Keratinocyte (primary cell): Measurements from ENCODE around the gene TREH.

ENCODE experiments used
- CTCF ChIP-seq, 3 experiments: IDR thresholded peaks in 1 of 3; conservative IDR thresholded peaks in 1 of 3; optimal IDR thresholded peaks in 1 of 3; 2 replicates in 2 of 3; 3 replicates in 1 of 3; pipeline versions ENCODE3 to v1.5.1; 2011; ENCODE audit warnings: low read length in 3 of 3, mild to moderate bottlenecking in 3 of 3, moderate library complexity in 2 of 3, control low read depth in 1 of 3, inconsistent platforms in 1 of 3; ENCODE audit not compliant: insufficient read depth in 2 of 3; ENCODE audit errors: extremely low read depth in 1 of 3
- EZH2 ChIP-seq: IDR thresholded peaks from one replicate; pipeline ENCODE4 v1.6.1; 2012; ENCODE audit warnings: inconsistent platforms, mild to moderate bottlenecking, low read length, moderate library complexity

GRCh38 chr11:118628861-118629549 lies 50.4 kb downstream of the TREH start:
- no peak for TF ChIP-seq CTCF (optimal IDR thresholded peaks at IDR 0.05 in 1 of 3, IDR thresholded peaks at IDR 0.05 in 1 of 3, conservative IDR thresholded peaks at IDR 0.05 in 1 of 3; ENCODE audit: extremely low read depth in 1 of 3, insufficient read depth in 2 of 3, low read length in 3 of 3)
- TF ChIP-seq EZH2 = no peak
